SW480 (cell line): ENCODE measurements around the gene SPATA13.
"Not testable (repeated sequence)": the region's sequence is repeated elsewhere in the genome, so short reads cannot be mapped to it uniquely, and the experiment has no call there.

Source experiments
- DNase-seq: peaks from one replicate; pipeline ENCODE4 v3.0.0-alpha.2; 2016; ENCODE audit warnings: low spot score

The SPATA13 gene

GRCh38 chr13:24280720-24281119 is 120.2 kb downstream of the SPATA13 start:
- DNase-seq: no peak

GRCh38 chr13:24281188-24282008 is 120.9 kb downstream of the SPATA13 start:
- DNase-seq: no peak

- no peak for DNase-seq
Observed at GRCh38 chr13:24282256-24282655, 121.7 kb downstream of the SPATA13 start.

- no peak for DNase-seq
Observed at GRCh38 chr13:24284889-24285565, 124.5 kb downstream of the SPATA13 start.

- no peak for DNase-seq
Observed at GRCh38 chr13:24286624-24287023, 126.1 kb downstream of the SPATA13 start.

GRCh38 chr13:24287748-24288287 is 127.3 kb downstream of the SPATA13 start:
- DNase-seq: no peak

- no peak for DNase-seq
Observed at GRCh38 chr13:24288870-24289269, 128.3 kb downstream of the SPATA13 start.

GRCh38 chr13:24290280-24290932 is 129.9 kb downstream of the SPATA13 start:
- DNase-seq: no peak

GRCh38 chr13:24292481-24292880 is 132.0 kb downstream of the SPATA13 start:
- no peak for DNase-seq

- no peak for DNase-seq
Observed at GRCh38 chr13:24293746-24294145, 133.2 kb downstream of the SPATA13 start.

- no peak for DNase-seq
Observed at GRCh38 chr13:24299488-24300114, 139.1 kb downstream of the SPATA13 start.

- no peak for DNase-seq
Observed at GRCh38 chr13:24301434-24301833, 140.9 kb downstream of the SPATA13 start.

- no peak for DNase-seq
Observed at GRCh38 chr13:24301911-24302310, 141.4 kb downstream of the SPATA13 start.

GRCh38 chr13:24304620-24305019 is 144.1 kb downstream of the SPATA13 start:
- no peak for DNase-seq

GRCh38 chr13:24306632-24307031 is 146.1 kb downstream of the SPATA13 start:
- DNase-seq: no peak

GRCh38 chr13:24307211-24308067 is 146.9 kb downstream of the SPATA13 start:
- DNase-seq: no peak

GRCh38 chr13:24308068-24308445 is 147.5 kb downstream of the SPATA13 start:
- no peak for DNase-seq

GRCh38 chr13:24308488-24309020 is 148.0 kb downstream of the SPATA13 start:
- DNase-seq: no peak

- DNase-seq: not testable (repeated sequence)
Observed at GRCh38 chr13:24309300-24309699, 148.8 kb downstream of the SPATA13 start, which contains the start of gene C1QTNF9. TSS of gene C1QTNF9 (plus strand) at chr13:24309580. CDS start at chr13:24316004, 6,424 bp downstream.

- DNase-seq: no peak
Observed at GRCh38 chr13:24313439-24313838, 152.9 kb downstream of the SPATA13 start.

- DNase-seq: not testable (repeated sequence)
Observed at GRCh38 chr13:24317835-24318234, 157.3 kb downstream of the SPATA13 start.
